Jurkat, Clone E6-1 (cell line): ENCODE data around the gene UTP25.
A peak's percentile ranks its signal among the peaks of the same experiment; 100 is the strongest.
"Not testable (repeated sequence)": the region's sequence is repeated elsewhere in the genome, so short reads cannot be mapped to it uniquely, and the experiment has no call there.

Experiments used
- DNase-seq: peaks from one replicate; pipeline ENCODE4 v3.0.0-alpha.2; 2011; ENCODE audit warnings: low read depth, low spot score
- H3K4me3 ChIP-seq: 2 replicates; pipeline ENCODE4 v1.5.1; 2011; ENCODE audit warnings: mild to moderate bottlenecking, low read length, control low read depth, moderate library complexity

UTP25 gene

GRCh38 chr1:209885403-209886218 is 57.8 kb downstream of the UTP25 start:
- no peak overlapping the region for H3K4me3 ChIP-seq
- no peak for DNase-seq

- H3K4me3 ChIP-seq = no peak overlapping the region
- no peak for DNase-seq
Measured at GRCh38 chr1:209886219-209886536, 58.4 kb downstream of the UTP25 start.

- DNase-seq, H3K4me3 ChIP-seq: not testable (repeated sequence)
Measured at GRCh38 chr1:209888291-209889076, 60.7 kb downstream of the UTP25 start.

GRCh38 chr1:209889077-209889418 is 61.3 kb downstream of the UTP25 start:
- no peak overlapping the region for H3K4me3 ChIP-seq
- DNase-seq = no peak

- H3K4me3 ChIP-seq = no peak overlapping the region
- DNase-seq = no peak
Measured at GRCh38 chr1:209890641-209891330, 63.0 kb downstream of the UTP25 start.

GRCh38 chr1:209893751-209894150 is 66.0 kb downstream of the UTP25 start:
- no peak overlapping the region for H3K4me3 ChIP-seq
- DNase-seq = no peak

- H3K4me3 ChIP-seq = no peak overlapping the region
- DNase-seq = no peak
Measured at GRCh38 chr1:209895709-209896108, 67.9 kb downstream of the UTP25 start.

- no peak overlapping the region for H3K4me3 ChIP-seq
- no peak for DNase-seq
Measured at GRCh38 chr1:209896346-209896745, 68.6 kb downstream of the UTP25 start.

- DNase-seq, H3K4me3 ChIP-seq: not testable (repeated sequence)
Measured at GRCh38 chr1:209898271-209898670, 70.5 kb downstream of the UTP25 start.

- DNase-seq, H3K4me3 ChIP-seq: not testable (repeated sequence)
Measured at GRCh38 chr1:209898851-209899250, 71.1 kb downstream of the UTP25 start.

- DNase-seq = peak; percentile 24
- no peak overlapping the region for H3K4me3 ChIP-seq
Measured at GRCh38 chr1:209899948-209900347, 72.2 kb downstream of the UTP25 start.

- no peak for DNase-seq
Measured at GRCh38 chr1:209900734-209901133, 73.0 kb downstream of the UTP25 start.

GRCh38 chr1:209901211-209901610 is 73.4 kb downstream of the UTP25 start:
- H3K4me3 ChIP-seq = no peak overlapping the region
- DNase-seq = no peak

More at GRCh38 chr1:209900734-209901133, 73.0 kb downstream of the UTP25 start:
- no peak overlapping the region for H3K4me3 ChIP-seq

GRCh38 chr1:209904774-209905173 is 77.0 kb downstream of the UTP25 start:
- DNase-seq, H3K4me3 ChIP-seq: not testable (repeated sequence)
